Naive thymus-derived CD8-positive, alpha-beta T cell (primary cell): ENCODE results near the gene TOM1L2. TPM values are rescaled to one million over a fixed set of nuclear protein-coding genes. Genes with fewer than 3 reads are reported as not detected.

Source experiments
- microRNA-seq: library from miRNA; unstranded; fragments of <30 nt; microRNA quantifications from one replicate; pipeline ENCODE4 v1.2.0, GENCODE V29; 2022; ENCODE audit warnings: borderline microRNAs expressed
- polyA plus RNA-seq, 3 donors: library from polyadenylated mRNA; unstranded; fragments of 300-500 nt; fragmentation: Illumina TruSeq; gene quantifications; one replicate each; pipeline ENCODE4 v1.2.3, GENCODE V29; 2021
- total RNA-seq, 8 experiments: library from RNA in 2 of 8; stranded (reverse) in 2 of 8; gene quantifications; one replicate each; pipeline ENCODE4 v1.2.3 and lab custom pipeline; 2021 to 2026

Gene TOM1L2
- total and polyA plus RNA-seq, 5 experiments from 2014 or later = 2.5 to 71.1 (median 11.6) TPM

Small RNAs within 50 kb of the gene (microRNA-seq; reads per million reads assigned to microRNA genes)
- gene MIR33B = 15.7 reads per million, percentile 37 among the genes with 10 or more reads in this experiment
- not detected for gene MIR6777

Other genes with a start within 250 kb of the TOM1L2 start
- gene SREBF1, start 135.4 kb downstream of the TOM1L2 start, total RNA-seq = 10 to 100 TPM; 40.6 to 43.8 TPM
- 10 to 100 TPM; 16.3 to 57.0 (median 44.8) TPM for gene SREBF1, start 135.4 kb downstream of the TOM1L2 start, polyA plus RNA-seq
- gene DRC3, start 462 bp upstream of the TOM1L2 start, total RNA-seq = 1 to 10 TPM; 1.1 to 1.7 TPM
- gene DRC3, start 462 bp upstream of the TOM1L2 start, polyA plus RNA-seq = under 1 TPM in 2 of 3 donors, not detected in 1; 0.31 to 0.91 TPM
- gene ATPAF2, start 66.8 kb upstream of the TOM1L2 start, total RNA-seq = 10 to 100 TPM; 22.0 to 28.7 TPM
- gene ATPAF2, start 66.8 kb upstream of the TOM1L2 start, polyA plus RNA-seq = 10 to 100 TPM; 15.3 to 21.8 (median 21.2) TPM
- 10 to 100 TPM; 10.4 to 10.7 TPM for gene GID4, start 67.0 kb upstream of the TOM1L2 start, total RNA-seq
- 1 to 10 TPM; 3.4 to 7.1 (median 6.0) TPM for gene GID4, start 67.0 kb upstream of the TOM1L2 start, polyA plus RNA-seq
- gene DRG2, start 115.5 kb upstream of the TOM1L2 start, total RNA-seq = 10 to 100 TPM; 48.6 to 49.4 TPM
- 10 to 100 TPM; 38.8 to 45.2 (median 45.2) TPM for gene DRG2, start 115.5 kb upstream of the TOM1L2 start, polyA plus RNA-seq
- 1 to 10 TPM; 1.5 to 2.0 TPM for gene MYO15A, start 136.4 kb upstream of the TOM1L2 start, total RNA-seq
- under 1 TPM; 0.13 to 0.46 (median 0.16) TPM for gene MYO15A, start 136.4 kb upstream of the TOM1L2 start, polyA plus RNA-seq
- gene ALKBH5, start 211.4 kb upstream of the TOM1L2 start, total RNA-seq = 100 to 1,000 TPM; 109 to 120 TPM
- 100 to 1,000 TPM; 125 to 148 (median 129) TPM for gene ALKBH5, start 211.4 kb upstream of the TOM1L2 start, polyA plus RNA-seq